Measurements from ENCODE around the gene MICOS13.

GRCh38 chr19:5700455-5701092 is 20.3 kb upstream of the MICOS13 start:
- TF ChIP-seq, protein P1, sequence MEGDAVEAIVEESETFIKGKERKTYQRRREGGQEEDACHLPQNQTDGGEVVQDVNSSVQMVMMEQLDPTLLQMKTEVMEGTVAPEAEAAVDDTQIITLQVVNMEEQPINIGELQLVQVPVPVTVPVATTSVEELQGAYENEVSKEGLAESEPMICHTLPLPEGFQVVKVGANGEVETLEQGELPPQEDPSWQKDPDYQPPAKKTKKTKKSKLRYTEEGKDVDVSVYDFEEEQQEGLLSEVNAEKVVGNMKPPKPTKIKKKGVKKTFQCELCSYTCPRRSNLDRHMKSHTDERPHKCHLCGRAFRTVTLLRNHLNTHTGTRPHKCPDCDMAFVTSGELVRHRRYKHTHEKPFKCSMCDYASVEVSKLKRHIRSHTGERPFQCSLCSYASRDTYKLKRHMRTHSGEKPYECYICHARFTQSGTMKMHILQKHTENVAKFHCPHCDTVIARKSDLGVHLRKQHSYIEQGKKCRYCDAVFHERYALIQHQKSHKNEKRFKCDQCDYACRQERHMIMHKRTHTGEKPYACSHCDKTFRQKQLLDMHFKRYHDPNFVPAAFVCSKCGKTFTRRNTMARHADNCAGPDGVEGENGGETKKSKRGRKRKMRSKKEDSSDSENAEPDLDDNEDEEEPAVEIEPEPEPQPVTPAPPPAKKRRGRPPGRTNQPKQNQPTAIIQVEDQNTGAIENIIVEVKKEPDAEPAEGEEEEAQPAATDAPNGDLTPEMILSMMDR (conservative IDR thresholded peaks at IDR 0.05; ENCODE audit: low read length), result no peak
- TF ChIP-seq EZH2phosphoT487 (IDR thresholded peaks at IDR 0.05; ENCODE audit: borderline replicate concordance), result no peak
